WERI-Rb-1 (cell line): ENCODE measurements around the gene HIP1.
A peak's percentile ranks its signal among the peaks of the same experiment; 100 is the strongest.
"Not testable (repeated sequence)": the region's sequence is repeated elsewhere in the genome, so short reads cannot be mapped to it uniquely, and the experiment has no call there.

Experiments used
- DNase-seq: peaks from one replicate; pipeline ENCODE4 v3.0.0-alpha.2; 2020
- H3K27ac ChIP-seq: fragments of 250-450 bp; sonication (Bioruptor Pico); 2 replicates; pipeline ENCODE4 v1.5.1; 2020; ENCODE audit warnings: mild to moderate bottlenecking, moderate library complexity
- H3K27me3 ChIP-seq: fragments of 250-450 bp; sonication (Bioruptor Pico); 2 replicates; pipeline ENCODE4 v1.5.1; 2021; ENCODE audit warnings: mild to moderate bottlenecking, low read depth, moderate library complexity; ENCODE audit not compliant: insufficient read depth, severe bottlenecking
- H3K36me3 ChIP-seq: fragments of 250-450 bp; sonication (Bioruptor Pico); 2 replicates; pipeline ENCODE4 v1.5.1; 2020; ENCODE audit warnings: mild to moderate bottlenecking, moderate library complexity
- H3K4me3 ChIP-seq: 2 replicates; pipeline ENCODE4 v1.5.1; 2011; ENCODE audit warnings: low read depth, mild to moderate bottlenecking, control low read depth, low read length
- H3K9me3 ChIP-seq: fragments of 250-450 bp; sonication (Bioruptor Pico); 2 replicates; pipeline ENCODE4 v1.5.1; 2021; ENCODE audit warnings: mild to moderate bottlenecking, moderate library complexity; ENCODE audit not compliant: severe bottlenecking
- TF ChIP-seq, protein P1 (sequence below): IDR thresholded peaks from 2 replicates; pipeline ENCODE4 v1.5.1; 2011; ENCODE audit warnings: low read depth, mild to moderate bottlenecking, control low read depth, inconsistent platforms, low read length

Gene HIP1

GRCh38 chr7:75567948-75568595, 170.7 kb downstream of the HIP1 start:
- H3K9me3 ChIP-seq: no peaks in the 10 kb centered on the region
- H3K4me3 ChIP-seq: no peak overlapping the region
- no peak overlapping the region for H3K27ac ChIP-seq
- no peaks in the 10 kb centered on the region for H3K27me3 ChIP-seq
- TF ChIP-seq, protein P1, sequence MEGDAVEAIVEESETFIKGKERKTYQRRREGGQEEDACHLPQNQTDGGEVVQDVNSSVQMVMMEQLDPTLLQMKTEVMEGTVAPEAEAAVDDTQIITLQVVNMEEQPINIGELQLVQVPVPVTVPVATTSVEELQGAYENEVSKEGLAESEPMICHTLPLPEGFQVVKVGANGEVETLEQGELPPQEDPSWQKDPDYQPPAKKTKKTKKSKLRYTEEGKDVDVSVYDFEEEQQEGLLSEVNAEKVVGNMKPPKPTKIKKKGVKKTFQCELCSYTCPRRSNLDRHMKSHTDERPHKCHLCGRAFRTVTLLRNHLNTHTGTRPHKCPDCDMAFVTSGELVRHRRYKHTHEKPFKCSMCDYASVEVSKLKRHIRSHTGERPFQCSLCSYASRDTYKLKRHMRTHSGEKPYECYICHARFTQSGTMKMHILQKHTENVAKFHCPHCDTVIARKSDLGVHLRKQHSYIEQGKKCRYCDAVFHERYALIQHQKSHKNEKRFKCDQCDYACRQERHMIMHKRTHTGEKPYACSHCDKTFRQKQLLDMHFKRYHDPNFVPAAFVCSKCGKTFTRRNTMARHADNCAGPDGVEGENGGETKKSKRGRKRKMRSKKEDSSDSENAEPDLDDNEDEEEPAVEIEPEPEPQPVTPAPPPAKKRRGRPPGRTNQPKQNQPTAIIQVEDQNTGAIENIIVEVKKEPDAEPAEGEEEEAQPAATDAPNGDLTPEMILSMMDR: no peak
- peaks cover 44% of the 10 kb centered on the region for H3K36me3 ChIP-seq
- no peak for DNase-seq

DNA sequence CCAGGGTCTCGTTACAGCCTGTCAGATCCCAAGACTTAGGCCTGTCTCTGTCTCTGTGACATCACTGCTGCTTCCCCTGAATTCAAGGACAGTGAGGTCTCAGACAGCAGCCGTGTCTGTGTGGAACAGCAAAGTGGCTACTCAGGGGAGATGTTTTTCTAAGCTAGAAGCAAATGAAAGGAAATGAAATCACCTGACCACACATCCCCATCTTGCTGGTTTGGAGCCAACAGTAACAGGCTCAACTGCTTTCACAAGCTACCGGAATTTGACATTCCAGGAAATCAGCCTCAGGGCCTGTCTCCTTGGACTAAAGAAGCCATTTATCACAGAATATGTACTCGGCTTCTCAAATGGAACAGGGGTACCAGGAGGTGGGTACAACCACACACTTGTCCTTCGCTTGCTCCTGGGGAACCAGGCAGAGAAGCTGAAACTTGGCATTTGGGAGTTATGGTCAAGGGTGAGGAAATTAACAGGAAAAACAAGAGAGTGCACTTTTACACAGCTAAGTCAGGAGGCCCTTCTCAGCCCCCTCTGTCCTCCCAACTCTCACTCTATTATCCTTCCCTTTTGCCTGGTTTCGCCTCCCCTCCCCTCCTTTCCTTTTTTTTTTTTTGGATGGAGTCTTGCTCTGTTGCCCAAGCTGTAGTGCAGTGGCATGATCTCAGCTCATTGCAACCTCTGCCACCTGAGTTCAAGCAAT, 173.5 kb downstream of the HIP1 start:
- Histone ChIP-seq H3K27ac (no peak overlapping the region), H3K4me3 (no peak overlapping the region), H3K9me3 (no peaks in the 10 kb centered on the region), H3K27me3 (no peaks in the 10 kb centered on the region), H3K36me3 (peaks cover 58% of the 10 kb centered on the region)
- TF ChIP-seq, protein P1: no peak
- DNase-seq: no peak

- Histone ChIP-seq H3K27me3 (no peaks in the 10 kb centered on the region), H3K9me3 (no peaks in the 10 kb centered on the region), H3K27ac (peak overlapping the region; percentile 63), H3K36me3 (peaks cover 65% of the 10 kb centered on the region), H3K4me3 (no peak overlapping the region)
- TF ChIP-seq, protein P1: no peak
- DNase-seq: peak; percentile 67
These were observed 175.6 kb downstream of the HIP1 start for GRCh38 chr7:75563171-75563570.

DNA sequence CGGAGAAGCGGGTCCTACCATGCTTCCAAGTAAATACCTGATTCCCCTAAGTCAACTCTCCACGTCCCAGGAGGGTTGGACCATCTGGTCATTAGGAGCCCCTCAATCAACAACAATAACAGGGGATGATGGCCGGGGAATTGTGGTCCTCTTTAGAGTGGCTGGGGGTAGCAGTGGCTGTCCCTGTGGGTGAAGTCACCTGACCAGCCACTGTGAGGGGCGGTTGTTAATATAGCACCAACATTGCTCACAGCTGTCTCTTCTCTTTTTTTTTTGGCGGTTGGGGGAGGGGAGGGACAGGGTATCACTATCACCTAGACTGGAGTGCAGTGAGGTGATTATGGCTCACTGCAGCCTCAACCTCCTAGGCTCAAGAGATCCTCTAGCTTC, 178.8 kb downstream of the HIP1 start:
- TF ChIP-seq, protein P1: no peak
- Histone ChIP-seq H3K27ac (no peak overlapping the region; the same call in 1 of the 2 replicates), H3K27me3 (no peaks in the 10 kb centered on the region), H3K9me3 (no peaks in the 10 kb centered on the region), H3K36me3 (peaks cover 68% of the 10 kb centered on the region), H3K4me3 (0 out of 2 replicates have a peak overlapping the region, but pooled peaks have one; percentile 17)
- no peak for DNase-seq

GRCh38 chr7:75559355-75559975, 179.3 kb downstream of the HIP1 start:
- Histone ChIP-seq H3K27ac (no peak overlapping the region; the same call in 1 of the 2 replicates), H3K4me3 (0 out of 2 replicates have a peak overlapping the region, but pooled peaks have one; percentile 17), H3K9me3 (no peaks in the 10 kb centered on the region), H3K36me3 (peaks cover 69% of the 10 kb centered on the region), H3K27me3 (no peaks in the 10 kb centered on the region)
- DNase-seq: peak; percentile 74
- TF ChIP-seq, protein P1: no peak

- not testable (repeated sequence) for DNase-seq, H3K27me3 ChIP-seq, H3K9me3 ChIP-seq, H3K4me3 ChIP-seq, H3K27ac ChIP-seq
- H3K36me3 ChIP-seq: peaks cover 76% of the 10 kb centered on the region
These were observed 181.9 kb downstream of the HIP1 start for GRCh38 chr7:75556835-75557234.
